Body of pancreas (tissue), 4 donors: Measurements from ENCODE around the gene SNTN.

Source experiments
- CTCF ChIP-seq, 7 experiments: fragments of 450-650 bp in 4 of 7; fragments of 200-600 bp in 3 of 7; sonication (generic) in 3 of 7; IDR thresholded peaks; one replicate each; pipeline ENCODE4 v1.5.1; 2016 to 2019; ENCODE audit warnings: antibody characterized with exemption in 7 of 7
- POLR2A ChIP-seq, 3 donors: fragments of 450-650 bp; IDR thresholded peaks; one replicate each; pipeline ENCODE4 v1.6.1; 2016; ENCODE audit warnings: antibody characterized with exemption in 3 of 3, mild to moderate bottlenecking in 2 of 3

DNA sequence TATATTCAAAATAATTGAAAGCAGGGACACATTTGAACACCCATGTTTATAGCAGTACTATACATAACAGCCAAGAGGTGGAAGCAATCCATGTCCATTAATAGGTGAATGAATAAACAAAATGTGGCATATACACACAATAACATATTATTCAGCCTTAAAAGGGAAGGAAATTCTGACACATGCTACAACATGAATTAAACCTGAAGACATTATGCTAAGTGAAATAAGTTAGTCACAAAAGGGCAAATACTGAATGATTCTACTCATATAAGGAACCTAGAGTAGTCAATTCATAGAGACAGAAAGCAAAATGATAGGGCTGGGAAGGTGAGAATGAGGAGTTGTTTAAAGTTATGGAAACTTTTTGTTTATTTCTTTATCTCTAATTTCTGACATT is 40.9 kb downstream of the SNTN start:
- no peak for TF ChIP-seq POLR2A (IDR thresholded peaks at IDR 0.05)
- TF ChIP-seq CTCF (IDR thresholded peaks at IDR 0.05) = no peak
